HG03196 (cell line): ENCODE results near the gene SUPT3H.

Experiments
- ATAC-seq: cut with Tn5 transposase; IDR thresholded peaks from one replicate; pipeline ENCODE4 v1.9.1; 2021; ENCODE audit not compliant: unreplicated experiment

SUPT3H gene

DNA sequence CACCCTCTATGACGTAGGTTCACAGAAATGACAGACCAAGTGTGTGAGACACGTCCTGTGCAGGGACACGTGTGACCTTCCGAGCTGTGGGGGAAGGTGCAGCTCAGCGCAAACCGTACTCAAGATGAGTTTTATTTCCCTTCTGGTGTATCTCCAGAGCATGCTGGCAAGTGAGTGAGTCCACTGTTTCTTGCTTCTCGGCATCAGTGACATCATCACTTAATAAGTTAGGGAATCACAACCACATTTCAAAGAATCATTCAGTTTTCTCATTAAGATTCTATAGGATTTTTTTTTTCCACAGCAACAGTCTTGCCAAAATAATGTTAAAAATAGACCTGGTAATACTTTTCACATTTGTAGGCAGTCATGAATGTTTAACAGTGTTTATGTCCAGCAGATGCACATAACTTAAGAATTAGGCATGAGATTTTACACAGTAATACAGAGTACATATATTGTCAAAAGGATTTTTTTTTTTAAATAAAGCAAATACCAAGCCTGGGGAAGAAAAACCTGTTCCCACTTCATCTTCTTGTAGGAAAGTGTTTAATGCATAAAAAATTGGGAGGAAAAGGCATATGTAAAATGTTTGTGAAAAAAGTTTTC lies 572.4 kb downstream of the SUPT3H start:
- no peak for ATAC-seq

- ATAC-seq, result no peak
These were observed 573.1 kb downstream of the SUPT3H start for GRCh38 chr6:44804546-44805159.

- no peak for ATAC-seq
These were observed 573.7 kb downstream of the SUPT3H start for GRCh38 chr6:44804016-44804415.

DNA sequence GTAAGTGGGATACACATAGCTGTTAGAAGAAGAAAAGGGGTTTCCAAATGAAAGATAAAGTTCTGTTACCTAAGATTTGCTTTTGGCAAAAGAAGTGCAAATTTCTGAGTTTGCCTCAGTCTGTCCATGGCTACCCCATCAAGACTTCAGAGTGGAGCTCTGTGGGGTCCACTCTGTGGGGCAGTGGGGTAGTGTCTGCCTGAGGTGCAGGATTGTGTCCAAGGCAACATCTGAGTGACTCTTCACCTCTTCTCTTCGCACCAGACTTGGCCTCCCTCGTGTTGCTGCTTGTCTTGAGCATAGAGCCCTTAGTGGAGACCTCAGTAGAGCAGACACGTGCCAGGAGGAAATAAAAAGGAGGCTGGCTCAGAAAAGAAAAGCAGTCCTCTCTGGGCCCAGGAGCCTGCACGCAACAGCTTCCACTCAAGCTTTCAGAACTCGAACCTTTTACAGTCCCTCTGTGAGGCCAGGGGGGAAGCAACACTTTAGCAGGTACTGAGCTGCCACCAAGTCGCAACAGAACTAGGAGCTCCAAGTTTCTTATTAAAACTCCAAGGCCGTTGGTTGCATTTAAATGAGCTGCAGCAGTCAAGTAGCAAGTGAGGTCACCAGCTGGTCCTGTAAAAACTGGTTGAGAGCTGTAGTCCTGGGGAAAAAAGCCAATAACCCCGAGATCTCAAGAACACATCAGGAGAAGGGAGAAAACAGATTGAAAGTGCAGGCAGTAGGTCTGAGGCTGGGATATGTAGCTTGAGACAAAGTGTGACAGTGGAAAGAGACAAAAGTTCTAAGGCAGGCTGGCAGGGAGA lies 576.7 kb downstream of the SUPT3H start:
- ATAC-seq, result no peak

DNA sequence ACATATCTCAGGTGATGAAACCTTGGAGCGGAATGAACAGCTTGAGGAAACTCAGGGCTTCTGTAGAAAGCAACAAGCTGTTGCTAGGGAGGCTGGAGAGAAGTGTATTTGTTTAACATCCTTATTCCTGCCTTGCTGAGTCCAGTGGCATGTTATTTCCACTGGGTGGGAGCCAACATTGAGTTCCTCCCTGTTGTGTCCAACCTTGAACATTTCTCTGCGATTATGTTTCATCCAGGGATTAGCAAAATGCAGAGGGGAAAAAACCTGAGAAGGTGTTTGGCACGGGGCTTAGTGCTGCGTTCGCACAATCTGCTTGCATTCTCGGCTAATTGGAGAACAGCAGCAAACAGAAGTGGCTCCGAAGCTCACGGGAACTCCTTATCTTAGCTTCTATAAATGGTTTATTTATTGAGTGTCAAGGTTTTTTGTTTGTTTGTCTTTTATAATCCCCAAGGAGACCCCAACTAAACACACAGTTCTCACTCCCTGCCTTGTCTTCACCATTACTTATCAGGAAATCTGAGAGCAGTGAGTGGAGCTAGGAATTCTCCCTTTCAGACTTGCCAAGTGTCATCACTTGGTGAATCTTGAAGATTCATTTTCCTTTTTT lies 577.5 kb downstream of the SUPT3H start:
- ATAC-seq, result no peak

- ATAC-seq, result no peak
These were observed 580.0 kb downstream of the SUPT3H start for GRCh38 chr6:44797746-44798145.

GRCh38 chr6:44795326-44795725 lies 582.4 kb downstream of the SUPT3H start:
- no peak for ATAC-seq

DNA sequence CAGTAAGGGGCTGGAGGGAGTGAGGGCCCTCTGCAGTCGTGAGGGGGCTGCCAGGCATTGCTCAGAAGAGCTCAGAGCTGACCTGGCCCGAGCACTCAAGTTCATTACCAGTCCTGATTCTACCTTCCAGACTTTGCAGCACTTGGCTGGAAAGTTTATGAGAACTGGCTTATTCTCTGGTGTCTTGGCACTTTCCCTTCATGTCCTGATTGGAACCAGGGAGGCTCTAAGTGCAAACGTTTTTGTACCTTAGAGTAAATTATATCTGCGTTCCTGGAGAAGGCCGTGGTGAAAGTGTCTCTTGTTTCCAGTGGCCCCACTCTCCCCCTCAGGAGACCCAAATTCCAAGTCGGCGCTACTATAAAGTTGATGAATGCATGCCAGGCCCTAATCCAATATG lies 587.9 kb downstream of the SUPT3H start:
- ATAC-seq, result no peak

GRCh38 chr6:44789061-44789460 lies 588.7 kb downstream of the SUPT3H start:
- no peak for ATAC-seq

- no peak for ATAC-seq
These were observed 589.2 kb downstream of the SUPT3H start for GRCh38 chr6:44788387-44788981.

- no peak for ATAC-seq
These were observed 590.4 kb downstream of the SUPT3H start for GRCh38 chr6:44787254-44787834.

DNA sequence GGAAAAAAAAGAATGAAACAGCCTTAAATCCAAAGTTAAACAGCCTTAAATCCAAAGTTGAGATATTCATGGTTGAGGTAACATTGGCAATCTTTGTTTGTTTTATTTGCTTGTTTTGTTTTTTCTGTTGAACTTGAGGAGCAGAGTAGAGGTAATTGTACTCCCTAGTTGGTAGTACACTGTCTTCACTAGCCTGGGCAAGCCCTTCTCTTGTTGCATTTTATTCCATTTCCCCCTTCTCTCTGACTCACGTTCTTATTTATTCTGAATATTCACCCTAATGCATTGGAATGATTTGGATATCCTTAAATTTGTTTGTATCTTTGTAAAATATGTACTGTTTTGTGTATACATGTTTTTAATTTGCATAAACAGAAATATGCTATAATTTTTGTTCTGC lies 592.6 kb downstream of the SUPT3H start:
- ATAC-seq, result no peak

- ATAC-seq, result no peak
These were observed 593.5 kb downstream of the SUPT3H start for GRCh38 chr6:44784195-44784594.

DNA sequence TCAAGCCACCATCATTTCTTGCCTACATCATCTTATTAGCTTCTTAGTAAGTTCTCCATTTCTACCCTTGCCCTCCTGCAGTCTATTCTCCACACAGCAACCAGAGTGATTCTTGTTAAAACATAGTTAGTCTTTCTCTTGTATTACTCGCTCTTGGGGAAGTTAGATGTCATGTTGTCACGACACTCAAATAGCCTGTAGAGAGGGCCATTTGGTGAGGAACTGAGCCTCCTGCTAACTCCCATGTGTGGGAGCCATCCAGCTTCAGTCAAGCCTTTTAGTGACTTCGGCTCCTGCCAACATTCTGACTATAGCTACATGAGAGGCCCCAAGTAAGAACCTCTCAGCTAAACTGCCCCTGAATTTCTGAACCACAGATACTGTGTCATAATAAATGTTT lies 594.8 kb downstream of the SUPT3H start:
- ATAC-seq, result no peak

GRCh38 chr6:44781912-44782597 lies 595.7 kb downstream of the SUPT3H start:
- no peak for ATAC-seq

DNA sequence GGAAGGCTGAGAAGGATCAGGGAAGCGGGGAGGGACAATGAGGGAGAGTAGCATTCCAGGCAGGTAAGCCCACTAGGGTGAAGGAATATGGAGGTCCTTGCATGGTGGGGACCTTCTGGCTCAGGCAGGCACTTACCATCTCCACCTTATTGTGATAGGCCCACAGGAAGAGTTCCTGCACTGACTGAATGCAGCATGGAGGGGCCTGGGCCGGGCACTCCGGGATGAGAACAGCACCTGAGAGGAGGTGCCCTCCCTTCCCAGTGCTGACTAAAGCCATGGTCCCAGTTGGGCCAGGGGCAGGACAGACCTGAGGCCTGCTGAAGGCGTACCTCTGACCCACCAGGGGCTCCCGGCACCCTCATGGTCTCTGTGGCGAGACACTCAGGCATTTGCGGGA lies 597.6 kb downstream of the SUPT3H start:
- ATAC-seq, result no peak

- no peak for ATAC-seq
These were observed 598.5 kb downstream of the SUPT3H start for GRCh38 chr6:44779130-44779826.
